Fibroblast of skin of left biceps (primary cell): ENCODE data around the gene CASKIN1.
"Not testable (repeated sequence)": the region's sequence is repeated elsewhere in the genome, so short reads cannot be mapped to it uniquely, and the experiment has no call there.

ENCODE experiments used
- DNase-seq, 2 experiments: peaks; one replicate each; pipeline ENCODE4 v3.0.0-alpha.2; 2013; ENCODE audit warnings: low read depth in 2 of 2

Gene CASKIN1

DNA sequence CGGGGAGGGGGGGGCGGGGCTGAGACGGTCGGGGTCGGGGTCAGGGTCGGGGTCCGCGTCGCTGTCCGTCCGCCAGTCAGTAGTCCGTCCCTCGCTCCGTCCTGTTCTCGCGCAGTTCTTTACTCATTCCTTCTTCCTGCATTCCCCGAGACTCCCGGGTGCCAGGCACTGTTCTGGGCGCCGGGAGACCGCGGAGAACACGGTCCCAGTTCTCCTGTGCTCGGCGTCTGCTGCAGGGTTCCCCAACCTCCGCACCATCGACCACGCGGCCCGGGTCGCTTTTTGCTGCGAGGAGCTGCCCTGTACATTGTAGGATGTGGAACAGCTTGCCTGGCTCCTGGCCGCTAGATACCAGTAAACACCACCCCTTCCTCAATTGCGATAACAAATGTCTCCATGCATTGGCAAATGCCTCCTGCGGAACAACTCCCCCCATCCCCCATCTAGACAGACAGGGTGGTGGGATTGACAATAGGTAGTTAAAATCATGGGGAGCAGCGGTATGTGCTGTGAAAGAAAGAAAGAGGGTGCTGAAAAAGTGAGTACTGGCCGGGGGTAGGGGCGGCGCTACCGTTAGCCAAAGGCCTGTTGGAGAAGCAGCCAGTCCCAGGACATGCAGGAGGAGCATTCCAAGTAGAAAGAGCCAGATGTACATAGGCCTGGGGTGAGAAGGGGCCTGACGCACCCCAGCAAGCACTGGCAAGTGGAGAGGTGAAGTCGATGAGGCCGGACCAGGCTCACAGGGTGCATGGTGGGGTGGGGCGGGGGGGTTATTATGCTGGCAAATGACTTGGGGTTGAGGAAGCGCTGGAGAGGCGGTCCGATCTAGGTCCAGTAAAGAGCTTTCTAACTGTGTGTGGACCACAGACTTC lies 40.2 kb downstream of the CASKIN1 start:
- no peak for DNase-seq

- DNase-seq = peak; percentile 100
Measured at GRCh38 chr16:2155091-2155950, 41.1 kb downstream of the CASKIN1 start, which contains the start of gene TRAF7. Gene TRAF7, plus strand, starts transcription at chr16:2155782. Its CDS starts 8,139 bp downstream, at chr16:2163921.

DNA sequence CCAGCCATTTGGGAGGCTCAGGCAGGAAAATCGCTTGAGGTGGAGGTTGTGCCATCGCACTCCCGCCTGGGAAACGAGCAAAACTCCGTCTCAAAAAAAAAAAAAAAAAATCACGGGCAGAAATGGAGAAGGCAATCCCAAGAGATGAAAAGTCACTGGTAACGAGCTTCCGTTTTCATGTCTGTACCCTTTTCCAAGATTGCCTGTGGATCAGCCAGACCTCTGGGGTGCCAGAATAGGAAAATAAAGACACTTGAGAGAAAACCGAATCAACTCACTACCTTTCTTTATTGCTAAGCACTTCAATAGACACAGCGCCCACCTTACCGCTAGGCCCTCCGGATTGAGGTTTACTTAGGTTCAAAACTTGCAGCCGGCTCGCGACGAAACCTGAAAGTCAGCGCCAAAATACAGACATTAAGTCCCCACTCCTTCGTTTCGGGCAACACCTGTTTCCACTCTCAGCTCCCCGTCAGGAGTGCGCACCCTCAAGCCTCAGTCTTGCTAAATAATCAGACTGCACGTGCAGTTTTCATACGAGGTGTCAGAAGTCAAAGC lies 41.8 kb downstream of the CASKIN1 start:
- no peak for DNase-seq

DNA sequence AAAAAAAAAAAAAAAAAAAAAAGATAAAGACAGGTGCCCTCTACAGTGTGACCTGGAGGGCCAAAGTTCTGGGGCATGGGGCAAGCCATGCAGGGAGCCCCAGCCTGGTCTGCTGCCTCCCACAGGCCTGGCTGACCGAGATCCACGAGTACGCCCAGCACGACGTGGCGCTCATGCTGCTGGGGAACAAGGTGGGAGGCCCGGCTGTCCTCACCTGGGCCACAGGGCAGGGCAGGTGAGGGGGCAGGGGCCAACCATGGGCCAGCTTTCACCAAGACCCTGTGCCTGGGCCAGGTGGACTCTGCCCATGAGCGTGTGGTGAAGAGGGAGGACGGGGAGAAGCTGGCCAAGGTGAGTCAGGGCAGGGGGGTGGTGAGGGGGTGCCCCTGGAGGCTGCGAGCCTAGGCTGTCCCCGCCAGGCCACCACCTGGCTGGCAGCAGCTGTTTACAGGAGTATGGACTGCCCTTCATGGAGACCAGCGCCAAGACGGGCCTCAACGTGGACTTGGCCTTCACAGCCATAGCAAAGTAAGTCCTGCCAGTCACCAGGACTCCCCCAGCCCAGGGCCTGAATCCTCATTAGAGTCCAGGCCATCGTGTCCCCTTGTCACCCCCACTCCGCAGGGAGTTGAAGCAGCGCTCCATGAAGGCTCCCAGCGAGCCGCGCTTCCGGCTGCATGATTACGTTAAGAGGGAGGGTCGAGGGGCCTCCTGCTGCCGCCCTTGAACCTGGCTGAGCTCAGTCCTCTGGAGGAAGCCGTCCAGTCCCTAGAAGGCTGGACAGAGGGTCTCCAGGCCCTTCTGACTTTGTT lies 43.5 kb downstream of the CASKIN1 start:
- no peak for DNase-seq

GRCh38 chr16:2151188-2152091 lies 45.0 kb downstream of the CASKIN1 start:
- DNase-seq = no peak

DNA sequence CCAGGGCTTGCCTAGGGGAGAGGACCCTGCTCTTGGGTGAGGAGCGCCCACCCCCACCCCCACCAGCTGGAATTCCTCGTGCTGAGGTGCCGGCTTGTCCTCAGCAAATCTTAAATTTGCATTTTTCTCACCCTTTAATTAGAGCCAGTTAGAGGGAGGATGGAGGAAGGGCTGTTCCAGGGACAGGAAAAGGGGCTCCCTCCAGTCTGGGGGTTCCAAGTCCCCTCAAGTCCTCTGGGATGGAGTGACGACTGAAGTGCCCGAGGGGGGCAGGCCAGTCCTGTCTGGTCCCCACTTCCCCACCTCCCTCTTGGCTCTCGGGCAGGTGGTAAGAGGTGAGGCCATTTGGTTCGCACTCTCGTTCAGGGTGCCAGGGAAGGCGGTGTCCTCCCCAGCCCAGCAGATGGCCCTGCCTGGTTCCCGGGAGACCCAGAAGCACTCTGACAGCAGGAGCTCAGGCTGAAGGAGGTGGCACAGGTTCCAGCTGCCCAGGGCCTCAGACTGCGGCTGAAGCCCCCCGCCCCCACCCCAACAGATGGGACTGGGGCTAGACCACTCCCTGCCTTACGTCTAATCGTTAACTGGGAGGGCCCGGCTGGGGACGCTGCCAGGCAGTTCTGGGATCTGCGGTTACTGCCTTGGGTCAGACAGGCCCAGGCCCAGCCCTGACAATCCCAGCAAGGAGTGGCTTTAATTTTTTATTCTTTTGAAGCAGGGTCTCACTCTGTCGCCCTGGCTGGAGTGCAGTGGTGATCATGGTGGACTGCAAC lies 45.8 kb downstream of the CASKIN1 start:
- no peak for DNase-seq

- no peak for DNase-seq
Measured at GRCh38 chr16:2149630-2150417, 46.6 kb downstream of the CASKIN1 start.

DNA sequence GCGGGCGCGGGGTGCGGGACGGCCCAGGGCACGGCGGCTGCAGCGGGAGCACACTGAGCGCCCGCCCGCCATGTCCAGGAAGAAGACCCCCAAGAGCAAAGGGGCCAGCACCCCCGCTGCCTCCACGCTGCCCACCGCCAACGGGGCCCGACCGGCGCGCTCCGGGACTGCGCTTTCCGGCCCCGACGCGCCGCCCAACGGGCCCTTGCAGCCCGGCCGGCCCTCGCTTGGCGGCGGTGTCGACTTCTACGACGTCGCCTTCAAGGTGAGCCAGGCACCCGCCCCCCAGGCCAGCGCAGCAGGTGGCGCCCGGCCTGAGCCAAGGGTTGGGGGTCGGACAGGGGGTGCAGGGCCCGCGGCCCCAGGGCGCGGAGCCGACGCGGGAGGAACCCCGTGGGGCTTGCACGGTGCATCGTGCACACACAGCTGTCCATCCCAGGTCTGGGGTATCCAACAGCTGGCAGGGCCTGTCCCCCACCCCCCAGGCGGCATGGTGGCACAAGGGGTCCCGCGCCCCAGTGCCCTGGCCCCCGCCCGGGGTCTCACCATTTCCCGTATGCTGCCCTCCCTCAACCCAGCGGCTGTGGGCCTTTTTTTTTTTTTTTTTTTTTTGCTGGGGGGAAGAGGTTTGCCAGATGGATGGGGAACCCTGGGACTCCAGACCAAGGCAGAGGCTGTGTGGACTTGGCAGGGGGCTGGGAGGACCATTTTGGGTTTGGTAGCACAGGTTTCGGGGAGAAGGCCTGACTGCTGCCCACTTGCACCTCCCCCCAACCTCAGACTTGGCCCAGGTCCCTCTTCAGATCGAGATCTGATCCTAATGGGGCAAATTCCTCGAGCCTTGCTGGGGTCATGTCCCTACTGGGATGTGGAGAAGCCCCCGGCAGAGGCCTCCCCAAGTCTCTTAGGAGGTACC lies 47.4 kb downstream of the CASKIN1 start:
- DNase-seq = no peak

DNA sequence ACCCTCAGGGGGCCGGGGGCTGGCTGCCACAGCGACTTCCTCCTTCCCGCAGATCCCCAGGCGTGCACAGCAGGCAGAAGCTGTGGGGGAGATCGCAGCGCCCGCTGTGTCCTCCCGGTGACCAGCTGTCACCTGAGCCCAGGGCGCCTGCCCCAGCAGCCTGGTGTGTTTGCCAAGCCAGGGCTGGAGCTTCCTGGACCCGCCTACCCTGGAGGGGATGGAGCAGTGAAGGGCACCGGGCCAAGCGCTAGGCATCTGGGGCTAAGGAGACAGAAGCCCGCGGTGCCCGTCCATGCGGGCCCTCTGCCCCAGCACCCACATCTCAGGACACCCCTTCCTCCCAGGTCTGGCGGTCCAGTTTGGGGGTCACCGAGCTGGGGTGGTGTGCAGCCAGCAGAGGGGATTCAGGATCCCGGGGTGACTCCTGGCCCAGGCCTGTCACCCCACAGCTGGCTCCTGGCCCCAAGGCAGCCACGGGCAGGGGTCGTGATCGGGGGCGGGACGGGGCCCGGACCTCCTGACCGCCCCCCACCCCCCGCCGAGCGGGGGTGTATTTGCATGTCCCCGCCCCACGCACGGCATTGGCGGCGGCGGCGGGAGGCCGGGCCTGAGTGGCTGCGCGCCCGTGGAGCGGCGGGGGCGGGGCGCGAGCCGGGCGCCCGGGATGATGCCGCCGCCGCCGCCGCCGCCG lies 48.3 kb downstream of the CASKIN1 start, which contains the start of gene RAB26:
Gene RAB26, plus strand, starts transcription at position 645 of the 691 bp plus-strand sequence. CDS start 159 bp downstream, outside the sequence.
- no peak for DNase-seq

DNA sequence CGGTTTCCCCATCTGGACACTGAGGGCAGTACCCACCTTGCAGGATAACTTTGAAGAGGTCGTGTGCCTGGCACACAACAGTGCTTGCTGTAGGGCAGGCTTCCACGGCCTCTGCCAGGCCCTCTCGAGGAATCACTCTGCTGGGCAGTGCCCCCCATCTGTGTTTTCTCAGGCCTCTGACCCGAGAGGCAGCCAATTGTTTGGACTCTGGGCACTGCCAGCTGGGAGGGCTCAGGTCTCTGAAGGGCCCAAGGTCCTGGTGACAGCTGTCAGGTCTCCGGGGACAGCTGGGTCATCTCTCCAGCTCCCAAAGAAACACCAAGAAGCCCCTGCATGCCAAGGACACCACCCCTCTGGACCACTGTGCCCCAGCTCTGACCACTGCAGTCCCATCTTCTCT lies 49.0 kb downstream of the CASKIN1 start:
- no peak for DNase-seq

DNA sequence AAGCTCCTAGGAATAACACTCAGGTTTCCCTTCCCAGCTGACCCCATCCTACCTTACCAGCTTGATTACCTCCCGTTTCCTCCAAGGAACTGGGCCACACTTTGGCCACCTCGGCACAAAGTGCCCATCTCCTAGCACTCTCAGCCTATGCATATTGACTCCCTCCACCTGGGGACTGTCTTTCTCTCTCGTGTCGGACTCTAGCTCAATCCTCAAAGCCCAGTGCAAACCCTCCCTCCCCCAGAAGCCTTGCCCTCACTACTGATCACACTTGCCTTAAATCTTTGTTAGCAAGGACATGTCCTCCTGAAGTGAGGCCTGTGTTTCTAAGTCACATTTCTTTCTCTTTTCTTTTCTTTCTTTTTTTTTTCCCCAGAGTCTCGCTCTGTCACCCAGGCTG lies 50.6 kb downstream of the CASKIN1 start:
- no peak for DNase-seq

- no peak for DNase-seq
Measured at GRCh38 chr16:2143878-2144485, 52.4 kb downstream of the CASKIN1 start.

GRCh38 chr16:2142942-2143877 lies 53.2 kb downstream of the CASKIN1 start:
- DNase-seq = no peak

DNA sequence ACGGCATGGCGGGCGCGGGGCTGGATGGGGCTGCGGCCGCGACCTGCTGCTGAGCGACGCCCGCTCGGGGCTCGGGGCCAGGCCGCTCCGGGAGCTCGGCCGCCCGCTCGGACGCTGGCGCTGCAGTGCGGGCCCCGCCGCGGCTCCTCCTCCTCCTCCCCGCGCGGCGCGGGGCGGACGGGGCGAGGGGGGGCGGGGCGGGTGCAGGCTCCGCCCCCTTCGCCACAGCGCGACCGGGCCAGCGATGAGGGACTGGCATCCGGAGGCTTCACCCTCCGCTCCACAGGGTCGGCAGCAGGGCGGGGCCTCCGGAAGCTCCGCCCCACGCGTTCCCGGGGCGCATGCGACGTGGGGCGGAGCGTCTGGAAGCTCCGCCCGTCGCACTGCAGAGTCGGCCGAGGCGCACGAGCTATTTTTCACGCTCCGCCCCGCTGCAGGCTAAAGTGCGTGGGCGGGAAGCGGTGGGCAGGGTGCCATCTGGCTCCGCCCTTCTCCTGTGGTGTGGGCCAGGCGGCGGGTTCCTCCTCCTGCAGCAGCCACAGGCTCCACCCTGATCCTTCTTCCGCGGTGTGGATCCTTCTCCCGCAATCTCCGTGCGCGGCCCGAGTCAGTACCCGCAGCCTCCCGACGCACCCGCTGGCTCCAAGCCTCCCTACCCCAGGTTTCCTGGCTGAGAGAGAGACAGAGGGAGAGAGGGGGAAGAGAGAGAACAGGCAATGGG lies 60.5 kb downstream of the CASKIN1 start, which contains the start of gene PKD1:
Gene PKD1, minus strand, starts transcription at position 129 of the 721 bp plus-strand sequence. CDS start 209 bp downstream, outside the sequence.
- DNase-seq = peak; percentile 86 to 91

DNA sequence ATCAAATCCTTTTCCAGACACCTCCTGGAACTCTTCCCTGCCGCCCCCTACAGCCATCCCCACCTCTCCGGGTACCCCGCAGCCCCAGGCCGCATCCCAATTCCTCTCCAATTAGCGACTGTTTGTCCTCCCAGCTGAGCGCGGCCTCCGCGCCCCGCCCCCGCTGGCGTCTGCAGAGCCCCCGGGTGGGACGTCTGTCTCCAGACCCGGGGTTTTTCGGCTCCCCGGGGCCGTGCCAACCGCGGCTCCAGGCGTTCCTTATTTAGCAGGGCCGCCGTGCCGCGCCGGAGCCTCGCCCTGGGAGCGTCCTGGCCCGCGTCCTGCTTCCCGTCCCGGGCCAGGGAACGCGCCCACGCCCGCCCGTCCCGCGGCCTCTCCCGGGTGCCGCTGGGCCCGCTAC lies 61.3 kb downstream of the CASKIN1 start:
- not testable (repeated sequence) for DNase-seq
